HepG2 (cell line): ENCODE data around the gene MZF1. TPM values are rescaled to one million over a fixed set of nuclear protein-coding genes. Genes with fewer than 3 reads are reported as not detected.
A peak's percentile ranks its signal among the peaks of the same experiment; 100 is the strongest.

ENCODE experiments used
- ARID5B ChIP-seq: IDR thresholded peaks from 2 replicates; pipeline ENCODE4 v1.4.0; 2020; ENCODE audit warnings: mild to moderate bottlenecking, missing genetic modification reagents
- E2F1 ChIP-seq: sonication (generic); formaldehyde crosslinking; IDR thresholded peaks from 2 replicates; pipeline ENCODE4 v1.5.0; 2020; ENCODE audit warnings: missing genetic modification reagents
- ELK4 ChIP-seq: sonication (generic); formaldehyde crosslinking; IDR thresholded peaks from 2 replicates; pipeline ENCODE4 v1.9.0; 2021; ENCODE audit warnings: missing genetic modification reagents, borderline replicate concordance
- GABPB1 ChIP-seq: IDR thresholded peaks from 2 replicates; pipeline ENCODE4 v1.6.1; 2016; ENCODE audit warnings: mild to moderate bottlenecking, missing genetic modification reagents, moderate library complexity, missing compliant biosample characterization
- HNF1B ChIP-seq: sonication (generic); formaldehyde crosslinking; IDR thresholded peaks from 2 replicates; pipeline ENCODE4 v1.5.1; 2020; ENCODE audit warnings: mild to moderate bottlenecking, moderate library complexity, missing genetic modification reagents
- HOXD1 ChIP-seq: sonication (generic); formaldehyde crosslinking; IDR thresholded peaks from 2 replicates; pipeline ENCODE4 v1.5.0; 2020; ENCODE audit warnings: missing genetic modification reagents
- LCORL ChIP-seq, 2 experiments: fragments of 450-650 bp in 1 of 2; sonication (generic) in 1 of 2; formaldehyde crosslinking in 1 of 2; IDR thresholded peaks; 2 replicates each; pipeline versions ENCODE4 v1.5.0 to v1.6.1; 2017 to 2020; ENCODE audit warnings: antibody characterized with exemption in 1 of 2, missing genetic modification reagents in 1 of 2
- REST ChIP-seq, 2 experiments: IDR thresholded peaks; 2 replicates each; pipeline ENCODE4 v1.6.1; 2011 to 2012; ENCODE audit warnings: low read length in 2 of 2, borderline replicate concordance in 1 of 2, low read depth in 1 of 2, mild to moderate bottlenecking in 1 of 2, moderate library complexity in 1 of 2
- SAFB2 ChIP-seq: sonication (generic); formaldehyde crosslinking; IDR thresholded peaks from 2 replicates; pipeline ENCODE4 v1.5.1; 2020; ENCODE audit warnings: missing genetic modification reagents, low read depth, mild to moderate bottlenecking, borderline replicate concordance
- TRAFD1 ChIP-seq: sonication (generic); formaldehyde crosslinking; IDR thresholded peaks from 2 replicates; pipeline ENCODE4 v1.5.1; 2020; ENCODE audit warnings: missing genetic modification reagents, mild to moderate bottlenecking, borderline replicate concordance
- ZNF501 ChIP-seq: sonication (generic); formaldehyde crosslinking; IDR thresholded peaks from 2 replicates; pipeline ENCODE4 v1.5.1; 2020; ENCODE audit warnings: mild to moderate bottlenecking, moderate library complexity, missing genetic modification reagents
- polyA plus RNA-seq, 8 experiments: library from polyadenylated mRNA; depleted of rRNA in 3 of 8; stranded (reverse) in 7 of 8; unstranded in 1 of 8; fragments of >200 nt; fragmentation: Illumina TruSeq in 4 of 8; extraction: Trizol in 4 of 8; gene quantifications; 2 replicates each; pipeline versions ENCODE4 v1.2.1 to v1.2.3, GENCODE V29; 2011 to 2016; ENCODE audit warnings: low read depth in 4 of 8, missing spikeins in 1 of 8, mixed read lengths in 1 of 8; ENCODE audit not compliant: insufficient read depth in 1 of 8
- total RNA-seq, 5 experiments: library from RNA; depleted of rRNA; stranded (reverse); fragments of >200 nt; fragmentation: Illumina TruSeq; extraction: Trizol; gene quantifications; 2 replicates each; pipeline ENCODE4 v1.2.3, GENCODE V29; 2016; ENCODE audit warnings: low read depth in 1 of 5

Gene MZF1
- total and polyA plus RNA-seq, 2 of the 13 experiments (the other 11 are each of a cell fraction or from before 2014, with no cell fraction given): 3.1 to 8.1 TPM

- 0 out of 2 replicates have a peak, but pooled peaks have one; percentile 20 for TF ChIP-seq TRAFD1 (CRISPR knock-in tag)
- TF ChIP-seq SAFB2 (CRISPR knock-in tag): 0 out of 2 replicates have a peak, but pooled peaks have one; percentile 34
- no peak for TF ChIP-seq HOXD1
- peak; percentile 43; the same call in 1 of the 2 replicates for TF ChIP-seq ZNF501 (CRISPR knock-in tag)
- no peak for TF ChIP-seq LCORL (IDR thresholded peaks at IDR 0.05)
- TF ChIP-seq LCORL (CRISPR knock-in tag; IDR thresholded peaks at IDR 0.05): 0 out of 2 replicates have a peak, but pooled peaks have one; percentile 40
- no peak for TF ChIP-seq ELK4
- TF ChIP-seq REST (IDR thresholded peaks at IDR 0.05; ENCODE audit: borderline replicate concordance in 1 of 2, low read depth in 1 of 2, low read length in 2 of 2): no peak
- TF ChIP-seq GABPB1 (CRISPR knock-in tag): peak; percentile 98
- no peak for TF ChIP-seq E2F1
- TF ChIP-seq HNF1B (CRISPR knock-in tag): peak; percentile 83
- TF ChIP-seq ARID5B (CRISPR knock-in tag): no peak
Observed at GRCh38 chr19:58554494-58555368, 18.4 kb downstream of the MZF1 start, which contains the start of gene CHMP2A (continued).
